T-helper 17 cell (primary cell): Measurements from ENCODE around the gene ZNF841. TPM values are rescaled to one million over a fixed set of nuclear protein-coding genes. Genes with fewer than 3 reads are reported as not detected.
A peak's percentile ranks its signal among the peaks of the same experiment; 100 is the strongest.

Source experiments
- ATAC-seq: fragments of 150-1000 bp; cut with Tn5 transposase; 2 replicates; pipeline ENCODE4 v1.10.0; 2021; ENCODE audit warnings: mild to moderate bottlenecking, moderate library complexity
- DNase-seq, 3 donors: peaks; one replicate each; pipeline versions ENCODE4 v3.0.0 to v3.0.0-alpha.2; 2020 to 2021
- H3K9me3 ChIP-seq: one replicate; pipeline ENCODE4 v1.7.0; 2013; ENCODE audit warnings: low read length, mild to moderate bottlenecking; ENCODE audit not compliant: control insufficient read depth, poor library complexity, severe bottlenecking
- H3K27ac Mint-ChIP-seq: one replicate; pipeline ENCODE4 v1.8.0; 2022; ENCODE audit warnings: mild to moderate bottlenecking, moderate library complexity, mixed read lengths
- H3K27me3 Mint-ChIP-seq: one replicate; pipeline ENCODE4 v1.8.0; 2022; ENCODE audit warnings: mixed read lengths
- H3K36me3 Mint-ChIP-seq: one replicate; pipeline ENCODE4 v1.8.0; 2022; ENCODE audit warnings: low read depth, mixed read lengths
- H3K4me1 Mint-ChIP-seq: one replicate; pipeline ENCODE4 v1.8.0; 2022; ENCODE audit warnings: mild to moderate bottlenecking, mixed read lengths
- H3K4me3 Mint-ChIP-seq: one replicate; pipeline ENCODE4 v1.8.0; 2022; ENCODE audit warnings: mild to moderate bottlenecking, moderate library complexity, mixed read lengths
- total RNA-seq, 4 donors: library from RNA in 2 of 4; stranded (reverse) in 2 of 4; gene quantifications; one replicate each; pipeline ENCODE4 v1.2.3 and lab custom pipeline; 2022 to 2026

ZNF841 gene
- total RNA-seq (10 to 100 TPM; 24.4 to 26.4 TPM), total RNA-seq (lab: John Stamatoyannopoulos, UW) (30.8 to 51.7 reads per million in 2 donors)

DNA sequence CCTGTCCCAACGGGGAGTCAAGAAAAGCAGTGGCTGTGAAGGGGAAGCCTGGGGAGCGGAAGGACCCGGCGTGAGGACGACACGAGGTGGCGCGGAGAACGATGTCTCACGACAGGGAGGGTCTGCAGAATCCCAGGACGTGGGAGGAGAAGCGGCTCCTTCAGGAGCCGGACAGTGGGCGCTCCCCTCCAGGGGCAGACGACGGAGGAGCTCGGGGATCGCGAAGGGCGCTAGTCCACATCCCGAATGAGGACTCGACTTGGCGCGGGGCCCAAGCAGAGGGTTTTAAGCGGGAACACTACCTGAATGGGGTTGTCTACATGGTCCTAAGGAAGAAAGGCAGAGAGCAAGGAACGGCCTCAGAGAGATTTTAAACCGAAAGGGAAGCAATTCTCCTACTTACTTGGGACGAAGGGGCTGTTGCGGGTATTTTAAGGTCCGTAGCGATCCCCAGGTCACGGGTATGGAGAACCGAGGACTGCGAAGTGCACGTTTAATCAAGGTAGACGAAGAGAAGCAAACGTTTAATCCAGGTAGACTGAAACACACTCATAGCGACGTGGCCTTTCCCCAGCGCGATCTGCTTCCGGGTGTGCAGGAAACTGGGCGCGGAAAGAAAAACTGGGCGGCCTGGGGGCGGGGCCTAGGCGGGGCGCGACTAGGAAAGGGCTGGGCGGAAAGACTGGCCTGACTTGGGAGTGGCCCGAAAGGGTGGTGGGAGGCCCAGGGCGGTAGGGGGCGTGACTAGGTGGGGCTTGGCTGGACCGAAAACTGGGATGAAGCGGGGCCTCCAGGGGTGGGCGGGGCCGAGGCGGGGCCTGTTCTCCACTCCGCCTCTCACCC is at the start of gene ZNF841:
ZNF841 (minus strand) TSS at position 594 of the 843 bp plus-strand sequence. CDS start 10,964 bp downstream, outside the sequence.
- H3K9me3 ChIP-seq: peaks cover 10% of the 10 kb centered on the region
- peak within 1 kb of the TSS; percentile 92 for H3K4me3 Mint-ChIP-seq
- ATAC-seq (peak; percentile 98), DNase-seq (peak; percentile 66 to 73 (median 70))
- no peaks in the 10 kb centered on the region for H3K27me3 Mint-ChIP-seq
- peak within 1 kb of the TSS; percentile 91 for H3K27ac Mint-ChIP-seq
- H3K4me1 Mint-ChIP-seq: peaks cover 11% of the 10 kb centered on the region
- peaks cover 7% of the 10 kb centered on the region for H3K36me3 Mint-ChIP-seq

DNA sequence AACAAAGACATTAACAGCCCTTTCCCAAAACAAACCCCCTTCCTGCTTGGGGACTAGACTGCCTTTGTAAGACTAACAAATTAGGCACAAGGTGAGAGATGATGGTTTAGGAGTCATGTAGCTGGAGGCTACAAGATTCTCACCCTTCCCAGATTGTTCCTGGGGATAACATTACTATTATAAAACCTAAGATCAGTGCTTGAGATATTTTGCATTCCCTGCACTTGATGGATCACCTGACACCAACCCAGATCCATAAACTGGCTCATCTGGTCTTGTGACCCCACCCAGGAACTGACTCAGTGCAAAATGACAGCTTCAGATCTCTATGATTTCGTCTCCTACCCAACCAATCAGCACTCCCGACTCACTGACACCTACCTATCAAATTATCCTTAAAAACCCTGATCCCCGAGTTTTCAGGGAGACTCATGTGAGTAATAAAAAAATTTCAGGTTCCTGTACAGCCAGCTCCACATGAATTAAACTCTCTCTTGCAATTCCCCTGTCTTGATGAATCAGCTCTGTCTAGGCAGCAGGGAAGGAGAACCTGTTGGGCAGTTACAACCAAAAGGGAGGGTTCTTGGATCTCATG is 46.5 kb upstream of the ZNF841 start:
- H3K9me3 ChIP-seq: peaks cover 7% of the 10 kb centered on the region
- DNase-seq: no peak
- H3K27ac Mint-ChIP-seq: peak overlapping the region; percentile 53
- H3K27me3 Mint-ChIP-seq: no peaks in the 10 kb centered on the region
- peaks cover 2% of the 10 kb centered on the region for H3K36me3 Mint-ChIP-seq
- no peak for ATAC-seq
- no peak overlapping the region for H3K4me3 Mint-ChIP-seq
- H3K4me1 Mint-ChIP-seq: peaks cover 24% of the 10 kb centered on the region

DNA sequence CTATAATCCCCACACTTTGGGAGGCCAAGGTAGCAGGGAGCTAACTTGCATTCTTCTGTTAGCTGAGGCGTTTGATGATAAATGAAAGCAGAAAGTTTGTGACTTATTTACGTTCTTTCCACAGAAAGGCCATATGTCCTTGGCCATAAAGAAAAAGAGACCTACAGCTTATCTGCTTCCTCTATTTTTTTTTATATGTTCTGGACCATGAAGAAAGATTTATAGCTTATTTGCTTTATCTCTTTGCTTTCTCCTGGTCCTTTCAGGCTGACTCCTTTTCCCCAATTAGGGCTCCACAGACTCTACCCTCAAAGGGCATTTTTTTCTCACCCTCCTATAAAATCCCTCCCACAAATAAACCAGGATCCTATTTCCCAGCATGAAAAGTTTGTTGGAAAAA is 45.6 kb upstream of the ZNF841 start:
- H3K36me3 Mint-ChIP-seq: peaks cover 2% of the 10 kb centered on the region
- H3K9me3 ChIP-seq: peaks cover 3% of the 10 kb centered on the region
- H3K27me3 Mint-ChIP-seq: no peaks in the 10 kb centered on the region
- H3K27ac Mint-ChIP-seq: peak overlapping the region; percentile 53
- DNase-seq: no peak
- no peak for ATAC-seq
- H3K4me1 Mint-ChIP-seq: peaks cover 26% of the 10 kb centered on the region
- no peak overlapping the region for H3K4me3 Mint-ChIP-seq

DNA sequence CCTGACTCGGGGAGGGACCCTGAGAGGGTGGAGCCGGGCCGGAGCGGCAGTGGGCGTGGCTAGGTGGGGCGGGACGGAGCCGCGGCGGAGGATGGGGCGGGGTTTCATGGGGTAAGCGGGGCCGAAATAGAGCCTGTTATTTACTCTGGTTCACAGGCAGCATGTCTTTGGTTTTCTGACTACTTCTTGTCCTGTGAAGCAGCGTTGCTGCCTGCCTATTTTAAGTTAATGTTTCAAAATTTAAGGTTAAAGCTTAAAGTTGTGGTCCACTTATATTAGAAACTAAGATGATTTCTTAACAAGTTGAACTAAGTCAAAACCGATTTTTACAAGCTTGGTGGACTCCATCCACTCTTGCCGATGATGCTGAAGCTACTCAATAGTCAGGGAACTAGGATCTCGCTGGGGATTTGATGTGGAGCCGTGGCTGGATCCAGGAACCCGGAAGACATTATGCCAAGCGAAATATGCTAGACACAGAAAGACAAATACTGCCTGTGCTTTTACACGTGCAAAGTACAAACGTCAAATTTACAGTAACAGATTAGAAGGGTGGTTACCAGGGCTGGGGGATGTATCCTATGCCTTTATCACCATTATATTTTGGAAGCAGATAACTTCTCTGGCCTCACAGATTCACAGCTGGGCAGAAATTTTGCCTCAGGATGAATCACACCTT is 44.6 kb upstream of the ZNF841 start:
- DNase-seq (peak; percentile 97 to 98 (median 97)), ATAC-seq (peak; percentile 99)
- Mint-ChIP-seq H3K4me1 (peaks cover 26% of the 10 kb centered on the region), H3K4me3 (peak overlapping the region; percentile 98), H3K36me3 (peaks cover 2% of the 10 kb centered on the region), H3K27me3 (no peaks in the 10 kb centered on the region), H3K27ac (peak overlapping the region; percentile 98)
- peaks cover 3% of the 10 kb centered on the region for H3K9me3 ChIP-seq

DNA sequence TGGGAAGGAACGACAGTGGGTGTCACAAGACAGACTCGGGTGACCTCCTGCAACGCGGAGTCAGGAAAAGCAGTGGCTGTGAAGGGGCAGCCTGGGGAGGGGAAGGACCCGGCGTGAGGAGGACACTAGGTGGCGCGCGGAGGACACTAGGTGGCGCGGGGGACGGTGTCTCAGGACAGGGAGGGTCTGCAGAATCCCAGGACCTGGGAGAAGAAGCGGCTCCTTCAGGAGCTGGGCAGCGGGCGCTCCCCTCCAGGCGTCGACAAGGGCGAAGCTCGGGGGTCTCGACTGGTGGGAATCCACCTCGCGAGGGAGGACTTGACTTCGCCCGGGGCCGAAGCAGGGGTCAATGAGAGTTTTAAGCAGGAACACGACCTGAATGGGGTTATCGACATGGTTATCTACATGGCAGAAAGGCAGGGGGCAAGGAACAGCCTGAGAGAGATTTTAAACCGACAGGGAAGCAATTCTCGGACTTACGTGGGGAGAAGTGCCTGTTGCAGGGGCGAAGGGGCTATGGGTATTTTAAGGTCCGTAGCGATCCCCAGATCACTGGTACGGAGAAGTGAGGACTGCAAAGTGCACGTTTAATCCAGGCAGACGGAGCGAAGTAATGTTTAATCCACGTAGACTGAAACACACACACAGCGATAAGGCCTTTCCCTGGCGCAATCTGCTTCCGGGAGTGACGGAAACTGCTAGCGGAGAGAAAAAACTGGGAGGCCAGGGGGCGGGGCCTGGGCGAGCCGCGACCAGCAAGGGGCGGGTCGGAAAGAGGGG is 43.9 kb upstream of the ZNF841 start, which contains the start of gene ZNF616:
ZNF616 (minus strand) TSS at position 687 of the 780 bp plus-strand sequence. CDS start 9,426 bp downstream, outside the sequence.
- no peaks in the 10 kb centered on the region for H3K27me3 Mint-ChIP-seq
- H3K4me1 Mint-ChIP-seq: peaks cover 26% of the 10 kb centered on the region
- peak; percentile 59 to 62 (median 61) for DNase-seq
- H3K27ac Mint-ChIP-seq: peak within 1 kb of the TSS; percentile 98
- H3K36me3 Mint-ChIP-seq: peaks cover 2% of the 10 kb centered on the region
- H3K9me3 ChIP-seq: peaks cover 3% of the 10 kb centered on the region
- ATAC-seq: peak; percentile 64
- H3K4me3 Mint-ChIP-seq: peak within 1 kb of the TSS; percentile 98

DNA sequence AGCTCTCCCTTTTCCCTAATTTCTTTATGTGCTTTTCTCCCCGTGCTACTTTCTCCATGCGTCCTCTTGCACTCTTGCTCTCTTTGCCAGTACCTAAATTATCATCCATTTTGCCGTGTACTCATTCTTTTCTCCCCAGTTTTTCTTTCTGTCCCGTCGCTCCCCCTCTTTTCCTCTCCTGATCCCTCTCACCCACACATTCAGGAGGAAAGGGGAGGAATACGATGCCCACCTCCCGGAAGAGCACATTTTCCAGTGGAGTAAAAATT is 43.4 kb upstream of the ZNF841 start:
- peaks cover 26% of the 10 kb centered on the region for H3K4me1 Mint-ChIP-seq
- no peak for ATAC-seq

DNA sequence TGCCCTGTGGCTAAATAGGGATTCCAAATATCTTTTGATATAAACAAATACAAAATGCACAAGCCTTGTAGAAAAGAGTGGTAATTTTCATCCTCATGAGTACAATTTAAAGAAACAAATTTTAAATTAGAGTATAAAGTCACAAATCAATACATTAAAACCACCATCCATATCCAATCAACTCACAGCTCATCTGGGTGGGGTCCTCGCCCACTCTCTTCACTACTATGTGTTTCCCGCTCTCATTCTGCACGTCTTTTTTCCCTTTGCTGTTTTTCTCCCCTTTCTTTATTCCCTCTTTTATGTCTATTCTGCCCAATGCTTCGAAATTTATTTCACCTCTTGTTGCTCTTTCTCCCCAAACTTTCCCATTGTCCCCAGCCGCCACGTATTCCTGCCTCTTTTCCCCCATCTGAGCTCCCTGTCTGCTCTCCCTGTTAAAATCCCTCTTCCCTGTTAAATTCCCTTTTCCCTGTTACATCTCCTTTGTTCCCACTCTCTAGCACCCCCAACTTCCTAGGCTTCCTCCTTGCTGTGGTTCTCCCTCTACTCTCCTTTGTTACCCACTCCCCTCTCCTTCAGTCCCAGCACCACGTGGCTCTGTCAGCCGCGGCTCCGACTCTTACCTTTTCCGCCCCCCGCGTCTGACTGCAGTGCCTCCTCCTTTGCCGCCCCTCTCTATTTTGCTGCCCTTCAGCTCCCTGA is 42.9 kb upstream of the ZNF841 start:
- Mint-ChIP-seq H3K36me3 (peaks cover 2% of the 10 kb centered on the region), H3K27ac (peak overlapping the region; percentile 98), H3K27me3 (no peaks in the 10 kb centered on the region), H3K4me1 (peaks cover 26% of the 10 kb centered on the region), H3K4me3 (peak overlapping the region; percentile 98)
- ATAC-seq (no peak), DNase-seq (no peak)
- H3K9me3 ChIP-seq: peaks cover 3% of the 10 kb centered on the region

More for the DNA sequence above, 43.4 kb upstream of the ZNF841 start:
- DNase-seq: no peak
- H3K27ac Mint-ChIP-seq: peak overlapping the region; percentile 98
- peak overlapping the region; percentile 98 for H3K4me3 Mint-ChIP-seq
- peaks cover 3% of the 10 kb centered on the region for H3K9me3 ChIP-seq
- peaks cover 2% of the 10 kb centered on the region for H3K36me3 Mint-ChIP-seq
- no peaks in the 10 kb centered on the region for H3K27me3 Mint-ChIP-seq

DNA sequence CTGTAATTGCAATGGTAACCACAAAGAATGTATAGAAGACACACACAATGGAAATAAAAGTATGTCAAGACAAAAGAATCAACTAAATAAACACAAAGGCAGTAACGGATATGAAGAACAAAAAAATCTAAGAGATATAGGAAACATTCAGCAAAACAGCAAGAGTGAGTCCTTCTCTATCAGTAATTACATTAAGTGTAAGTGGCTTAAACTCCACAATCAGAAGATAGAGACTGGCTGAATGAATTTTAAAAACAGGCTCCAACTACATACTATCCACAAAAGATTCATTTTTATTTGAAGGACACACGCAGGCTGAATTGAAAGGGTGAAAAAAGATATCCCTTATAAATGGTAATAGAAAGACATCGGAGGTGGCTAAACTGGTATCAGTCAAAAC is 24.7 kb upstream of the ZNF841 start:
- ATAC-seq (no peak), DNase-seq (no peak)
- no peaks in the 10 kb centered on the region for H3K27me3 Mint-ChIP-seq
- no peak overlapping the region for H3K27ac Mint-ChIP-seq
- H3K4me1 Mint-ChIP-seq: no peaks in the 10 kb centered on the region
- no peak overlapping the region for H3K4me3 Mint-ChIP-seq
- H3K9me3 ChIP-seq: peaks cover 56% of the 10 kb centered on the region
- H3K36me3 Mint-ChIP-seq: peaks cover 23% of the 10 kb centered on the region

DNA sequence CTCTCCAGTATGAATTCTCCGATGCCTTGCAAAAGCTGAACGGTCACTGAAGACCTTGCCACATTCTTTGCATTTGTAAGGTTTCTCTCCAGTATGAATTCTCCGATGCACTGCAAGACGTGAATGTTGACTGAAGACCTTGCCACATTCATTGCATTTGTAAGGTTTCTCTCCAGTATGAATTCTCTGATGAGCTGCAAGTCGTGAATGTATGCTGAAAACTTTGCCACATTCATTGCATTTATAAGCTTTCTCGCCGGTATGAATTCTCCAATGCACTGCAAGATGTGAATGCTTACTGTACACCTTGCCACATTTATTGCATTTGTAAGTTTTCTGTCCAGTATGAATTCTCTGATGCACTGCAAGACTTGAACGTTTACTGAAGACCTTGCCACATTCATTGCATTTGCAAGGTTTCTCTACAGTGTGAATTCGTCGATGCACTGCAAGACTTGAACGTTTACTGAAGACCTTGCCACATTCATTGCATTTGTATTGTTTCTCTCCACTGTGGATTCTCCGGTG is 20.0 kb upstream of the ZNF841 start:
- H3K9me3 ChIP-seq: peaks cover 63% of the 10 kb centered on the region

DNA sequence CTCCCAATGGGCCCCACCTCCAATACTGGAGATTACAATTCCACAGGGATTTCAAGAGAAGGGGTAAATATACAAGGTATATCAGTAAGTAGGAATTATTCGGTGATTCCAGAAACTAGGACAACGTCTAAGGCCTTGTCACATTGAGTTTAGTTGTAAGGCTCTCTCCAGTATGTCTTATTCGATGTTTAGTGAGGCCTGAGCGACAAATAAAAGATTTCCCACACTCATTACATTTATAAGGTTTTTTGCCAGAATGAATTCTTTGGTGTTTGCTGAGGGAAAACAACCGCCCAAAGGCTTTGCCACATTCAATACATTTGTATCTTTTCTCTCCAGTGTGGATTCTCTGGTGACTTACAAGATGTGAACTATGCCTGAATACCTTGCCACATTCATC is 19.1 kb upstream of the ZNF841 start:
- ATAC-seq (no peak), DNase-seq (no peak)
- Mint-ChIP-seq H3K4me3 (no peak overlapping the region), H3K4me1 (no peaks in the 10 kb centered on the region), H3K27ac (no peak overlapping the region), H3K36me3 (peaks cover 4% of the 10 kb centered on the region), H3K27me3 (no peaks in the 10 kb centered on the region)
- peaks cover 61% of the 10 kb centered on the region for H3K9me3 ChIP-seq

More for the DNA sequence above, 20.0 kb upstream of the ZNF841 start:
- Mint-ChIP-seq H3K36me3 (peaks cover 12% of the 10 kb centered on the region), H3K4me3 (no peak overlapping the region), H3K4me1 (no peaks in the 10 kb centered on the region), H3K27me3 (no peaks in the 10 kb centered on the region), H3K27ac (no peak overlapping the region)
- ATAC-seq (no peak), DNase-seq (no peak)

DNA sequence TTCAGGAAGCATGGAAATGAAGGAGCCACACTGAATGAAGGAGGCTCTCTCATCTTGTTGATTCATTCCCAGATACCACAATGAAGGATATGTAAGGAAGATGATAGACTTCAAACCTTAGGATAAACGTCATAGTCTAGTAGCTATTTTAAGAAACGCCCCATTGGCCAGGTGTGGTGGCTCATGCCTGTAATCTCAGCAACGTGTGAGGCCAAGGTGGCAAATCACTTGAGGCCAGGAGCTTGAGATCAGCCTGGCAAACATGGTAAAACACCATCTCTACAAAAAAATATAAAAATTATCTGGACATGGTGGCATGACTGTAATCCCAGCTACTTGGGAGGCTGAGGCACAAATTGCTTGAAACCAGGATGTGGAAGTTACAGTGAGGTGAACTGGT is 17.1 kb upstream of the ZNF841 start:
- no peak overlapping the region for H3K4me3 Mint-ChIP-seq
- no peaks in the 10 kb centered on the region for H3K4me1 Mint-ChIP-seq
- no peaks in the 10 kb centered on the region for H3K27me3 Mint-ChIP-seq
- H3K27ac Mint-ChIP-seq: no peak overlapping the region
- ATAC-seq: no peak
- H3K36me3 Mint-ChIP-seq: no peaks in the 10 kb centered on the region
- peaks cover 51% of the 10 kb centered on the region for H3K9me3 ChIP-seq
- DNase-seq: no peak

DNA sequence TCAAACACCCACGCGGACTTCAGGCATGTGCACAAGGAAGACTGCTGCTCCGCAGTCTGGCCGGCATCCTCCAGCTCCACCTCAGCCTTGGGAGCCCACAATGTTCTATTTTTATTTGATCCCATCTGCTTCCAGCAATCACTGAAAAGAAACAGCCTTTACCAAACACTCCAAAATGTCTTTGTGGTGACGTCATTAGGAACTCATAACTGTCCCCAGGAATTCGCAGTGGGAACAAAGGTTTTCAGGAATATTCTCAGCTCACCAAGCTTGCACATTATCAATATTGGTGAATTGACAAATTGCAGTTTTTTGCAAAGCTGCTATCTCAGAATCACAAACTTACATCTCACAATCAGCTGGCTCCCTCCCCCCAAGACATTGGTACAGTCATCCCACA is 15.2 kb upstream of the ZNF841 start:
- H3K27me3 Mint-ChIP-seq: no peaks in the 10 kb centered on the region
- no peaks in the 10 kb centered on the region for H3K4me1 Mint-ChIP-seq
- no peak overlapping the region for H3K27ac Mint-ChIP-seq
- ATAC-seq (no peak), DNase-seq (no peak)
- peaks cover 44% of the 10 kb centered on the region for H3K9me3 ChIP-seq
- no peak overlapping the region for H3K4me3 Mint-ChIP-seq
- no peaks in the 10 kb centered on the region for H3K36me3 Mint-ChIP-seq
